HEK293 (cell line): Measurements from ENCODE around the gene PSAP.
A peak's percentile ranks its signal among the peaks of the same experiment; 100 is the strongest.

Experiments used
- KLF16 ChIP-seq: fragments of 450-650 bp; formaldehyde crosslinking; IDR thresholded peaks from 2 replicates; pipeline ENCODE4 v1.5.1; 2017; ENCODE audit warnings: missing biosample characterization, missing genetic modification characterization
- ZBTB48 ChIP-seq: fragments of 450-650 bp; formaldehyde crosslinking; IDR thresholded peaks from 2 replicates; pipeline ENCODE4 v1.5.1; 2016; ENCODE audit warnings: missing biosample characterization, missing genetic modification characterization
- ZNF121 ChIP-seq: fragments of 450-650 bp; formaldehyde crosslinking; IDR thresholded peaks from 2 replicates; pipeline ENCODE4 v1.5.1; 2016; ENCODE audit warnings: missing biosample characterization, missing genetic modification characterization
- ZNF692 ChIP-seq: fragments of 450-650 bp; formaldehyde crosslinking; IDR thresholded peaks from 2 replicates; pipeline ENCODE4 v1.5.1; 2016; ENCODE audit warnings: missing biosample characterization, missing genetic modification characterization
- TF ChIP-seq, protein P1 (sequence below): fragments of 450-650 bp; formaldehyde crosslinking; IDR thresholded peaks from 2 replicates; pipeline ENCODE4 v1.5.1; 2016; ENCODE audit warnings: missing biosample characterization, missing genetic modification characterization

DNA sequence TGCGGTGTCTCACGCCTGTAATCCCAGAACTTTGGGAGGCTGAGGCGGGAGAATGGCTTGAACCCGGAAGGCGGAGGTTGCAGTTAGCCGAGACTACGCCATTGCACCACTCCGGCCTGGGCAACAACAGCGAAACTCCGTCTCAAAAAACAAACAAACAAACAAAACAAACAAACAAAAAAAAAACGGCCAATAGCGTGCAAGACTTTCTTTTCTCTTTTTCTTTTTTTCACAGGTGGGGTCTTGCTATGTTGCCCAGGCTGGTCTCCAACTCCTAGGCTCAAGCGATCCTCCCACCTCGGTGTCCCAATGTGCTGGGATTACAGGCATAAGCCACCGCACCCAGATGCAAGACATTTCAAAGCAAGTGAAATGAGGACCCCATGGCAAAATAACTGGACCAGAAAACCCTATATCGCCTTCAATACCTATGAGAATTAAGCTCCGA, 1.6 kb downstream of the PSAP start:
- TF ChIP-seq, protein P1, sequence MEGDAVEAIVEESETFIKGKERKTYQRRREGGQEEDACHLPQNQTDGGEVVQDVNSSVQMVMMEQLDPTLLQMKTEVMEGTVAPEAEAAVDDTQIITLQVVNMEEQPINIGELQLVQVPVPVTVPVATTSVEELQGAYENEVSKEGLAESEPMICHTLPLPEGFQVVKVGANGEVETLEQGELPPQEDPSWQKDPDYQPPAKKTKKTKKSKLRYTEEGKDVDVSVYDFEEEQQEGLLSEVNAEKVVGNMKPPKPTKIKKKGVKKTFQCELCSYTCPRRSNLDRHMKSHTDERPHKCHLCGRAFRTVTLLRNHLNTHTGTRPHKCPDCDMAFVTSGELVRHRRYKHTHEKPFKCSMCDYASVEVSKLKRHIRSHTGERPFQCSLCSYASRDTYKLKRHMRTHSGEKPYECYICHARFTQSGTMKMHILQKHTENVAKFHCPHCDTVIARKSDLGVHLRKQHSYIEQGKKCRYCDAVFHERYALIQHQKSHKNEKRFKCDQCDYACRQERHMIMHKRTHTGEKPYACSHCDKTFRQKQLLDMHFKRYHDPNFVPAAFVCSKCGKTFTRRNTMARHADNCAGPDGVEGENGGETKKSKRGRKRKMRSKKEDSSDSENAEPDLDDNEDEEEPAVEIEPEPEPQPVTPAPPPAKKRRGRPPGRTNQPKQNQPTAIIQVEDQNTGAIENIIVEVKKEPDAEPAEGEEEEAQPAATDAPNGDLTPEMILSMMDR: no peak
- TF ChIP-seq ZNF121: peak; percentile 98
- TF ChIP-seq ZBTB48: no peak
- TF ChIP-seq KLF16 (tag by site-specific recombination): no peak
- no peak for TF ChIP-seq ZNF692 (tag by site-specific recombination)
